ENCODE measurements around the gene MLANA.

MLANA gene

DNA sequence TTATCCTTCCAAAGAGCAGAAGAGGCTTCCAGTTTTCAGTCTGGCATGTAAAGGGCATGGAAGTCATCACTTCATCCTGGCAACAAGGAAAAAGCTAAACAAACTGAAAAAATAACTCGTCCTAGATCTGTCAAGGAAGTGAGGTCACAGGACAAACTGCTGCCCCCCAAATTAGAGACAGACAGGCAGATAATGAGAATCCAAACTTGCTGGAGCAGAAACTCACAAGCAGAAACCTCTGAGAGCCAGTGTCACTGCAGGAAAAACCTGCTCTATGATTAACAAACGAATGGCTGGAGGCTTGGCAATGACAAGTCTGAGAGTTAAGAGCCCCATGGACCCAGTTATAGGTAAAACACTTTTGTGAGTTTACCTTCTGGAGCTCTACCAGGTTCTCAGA lies 18.9 kb upstream of the MLANA start (continued):
- TF ChIP-seq FEZF1 (tag by site-specific recombination; IDR thresholded peaks at IDR 0.05) = no peak
- no peak for TF ChIP-seq ZNF776 (tag by site-specific recombination; IDR thresholded peaks at IDR 0.05; ENCODE audit: borderline replicate concordance)
- TF ChIP-seq ZNF629 (tag by site-specific recombination; IDR thresholded peaks at IDR 0.05) = no peak
- TF ChIP-seq ZFP3 (tag by site-specific recombination; IDR thresholded peaks at IDR 0.05; ENCODE audit: low read depth) = no peak
- TF ChIP-seq ZNF558 (tag by site-specific recombination; IDR thresholded peaks at IDR 0.05) = no peak
- TF ChIP-seq, protein P1, sequence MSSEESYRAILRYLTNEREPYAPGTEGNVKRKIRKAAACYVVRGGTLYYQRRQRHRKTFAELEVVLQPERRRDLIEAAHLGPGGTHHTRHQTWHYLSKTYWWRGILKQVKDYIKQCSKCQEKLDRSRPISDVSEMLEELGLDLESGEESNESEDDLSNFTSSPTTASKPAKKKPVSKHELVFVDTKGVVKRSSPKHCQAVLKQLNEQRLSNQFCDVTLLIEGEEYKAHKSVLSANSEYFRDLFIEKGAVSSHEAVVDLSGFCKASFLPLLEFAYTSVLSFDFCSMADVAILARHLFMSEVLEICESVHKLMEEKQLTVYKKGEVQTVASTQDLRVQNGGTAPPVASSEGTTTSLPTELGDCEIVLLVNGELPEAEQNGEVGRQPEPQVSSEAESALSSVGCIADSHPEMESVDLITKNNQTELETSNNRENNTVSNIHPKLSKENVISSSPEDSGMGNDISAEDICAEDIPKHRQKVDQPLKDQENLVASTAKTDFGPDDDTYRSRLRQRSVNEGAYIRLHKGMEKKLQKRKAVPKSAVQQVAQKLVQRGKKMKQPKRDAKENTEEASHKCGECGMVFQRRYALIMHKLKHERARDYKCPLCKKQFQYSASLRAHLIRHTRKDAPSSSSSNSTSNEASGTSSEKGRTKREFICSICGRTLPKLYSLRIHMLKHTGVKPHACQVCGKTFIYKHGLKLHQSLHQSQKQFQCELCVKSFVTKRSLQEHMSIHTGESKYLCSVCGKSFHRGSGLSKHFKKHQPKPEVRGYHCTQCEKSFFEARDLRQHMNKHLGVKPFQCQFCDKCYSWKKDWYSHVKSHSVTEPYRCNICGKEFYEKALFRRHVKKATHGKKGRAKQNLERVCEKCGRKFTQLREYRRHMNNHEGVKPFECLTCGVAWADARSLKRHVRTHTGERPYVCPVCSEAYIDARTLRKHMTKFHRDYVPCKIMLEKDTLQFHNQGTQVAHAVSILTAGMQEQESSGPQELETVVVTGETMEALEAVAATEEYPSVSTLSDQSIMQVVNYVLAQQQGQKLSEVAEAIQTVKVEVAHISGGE (tag by site-specific recombination; conservative IDR thresholded peaks at IDR 0.05; ENCODE audit: low read depth) = no peak
- TF ChIP-seq ZSCAN23 (tag by site-specific recombination; IDR thresholded peaks at IDR 0.05) = no peak
- TF ChIP-seq, protein P2, sequence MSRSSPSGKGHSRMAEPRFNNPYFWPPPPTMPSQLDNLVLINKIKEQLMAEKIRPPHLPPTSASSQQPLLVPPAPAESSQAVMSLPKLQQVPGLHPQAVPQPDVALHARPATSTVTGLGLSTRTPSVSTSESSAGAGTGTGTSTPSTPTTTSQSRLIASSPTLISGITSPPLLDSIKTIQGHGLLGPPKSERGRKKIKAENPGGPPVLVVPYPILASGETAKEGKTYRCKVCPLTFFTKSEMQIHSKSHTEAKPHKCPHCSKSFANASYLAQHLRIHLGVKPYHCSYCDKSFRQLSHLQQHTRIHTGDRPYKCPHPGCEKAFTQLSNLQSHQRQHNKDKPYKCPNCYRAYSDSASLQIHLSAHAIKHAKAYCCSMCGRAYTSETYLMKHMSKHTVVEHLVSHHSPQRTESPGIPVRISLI (tag by site-specific recombination; IDR thresholded peaks at IDR 0.05) = no peak

DNA sequence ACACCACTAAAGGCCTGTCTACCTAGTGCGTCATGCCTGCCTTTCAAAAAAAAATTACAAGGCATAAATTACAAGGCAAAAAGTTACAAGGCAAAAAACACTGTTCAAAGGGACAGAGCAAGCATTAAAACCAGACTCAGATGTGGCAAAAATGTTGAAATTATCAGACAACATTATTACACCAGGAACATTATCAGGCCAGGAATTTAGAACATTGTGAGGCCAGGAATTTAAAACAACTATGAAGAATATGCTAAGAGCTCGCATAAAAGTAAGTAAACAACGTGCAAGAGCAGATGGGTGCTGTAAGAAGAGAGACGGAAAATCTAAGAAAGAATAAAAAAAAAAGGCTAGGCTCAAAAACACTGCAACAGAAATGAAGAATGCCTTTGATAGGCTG lies 18.2 kb upstream of the MLANA start:
- H3K4me3 ChIP-seq (ENCODE audit: low read depth, low read length) = no peak overlapping the region
- POLR2A ChIA-PET = no interaction called here
- CTCF ChIA-PET = interaction anchor here (1.1 to 3.0 kb wide), 2 partner anchors 14 to 182 kb away, joined by 3 to 13 read pairs; no protein-coding TSS in a partner anchor
- no peaks in the 10 kb centered on the region for H3K9me3 ChIP-seq (ENCODE audit: control insufficient read depth, insufficient read depth, low read depth, low read length)
- H3K27ac ChIP-seq (ENCODE audit: extremely low read depth, low read depth, low read length) = no peak overlapping the region
- TF ChIP-seq SP3 (tag by site-specific recombination; IDR thresholded peaks at IDR 0.05) = no peak
- TF ChIP-seq ZNF596 (tag by site-specific recombination; IDR thresholded peaks at IDR 0.05) = no peak
- TF ChIP-seq, protein P3, sequence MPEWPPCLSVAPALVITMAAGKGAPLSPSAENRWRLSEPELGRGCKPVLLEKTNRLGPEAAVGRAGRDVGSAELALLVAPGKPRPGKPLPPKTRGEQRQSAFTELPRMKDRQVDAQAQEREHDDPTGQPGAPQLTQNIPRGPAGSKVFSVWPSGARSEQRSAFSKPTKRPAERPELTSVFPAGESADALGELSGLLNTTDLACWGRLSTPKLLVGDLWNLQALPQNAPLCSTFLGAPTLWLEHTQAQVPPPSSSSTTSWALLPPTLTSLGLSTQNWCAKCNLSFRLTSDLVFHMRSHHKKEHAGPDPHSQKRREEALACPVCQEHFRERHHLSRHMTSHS (tag by site-specific recombination; IDR thresholded peaks at IDR 0.05) = no peak
- TF ChIP-seq TRIM28 (IDR thresholded peaks at IDR 0.05; ENCODE audit: borderline replicate concordance, low read length) = no peak
- no peak for TF ChIP-seq BCL11A (tag by site-specific recombination; IDR thresholded peaks at IDR 0.05; ENCODE audit: low read depth)
- no peak for TF ChIP-seq GLIS2 (tag by site-specific recombination; IDR thresholded peaks at IDR 0.05)
- TF ChIP-seq, protein P4, sequence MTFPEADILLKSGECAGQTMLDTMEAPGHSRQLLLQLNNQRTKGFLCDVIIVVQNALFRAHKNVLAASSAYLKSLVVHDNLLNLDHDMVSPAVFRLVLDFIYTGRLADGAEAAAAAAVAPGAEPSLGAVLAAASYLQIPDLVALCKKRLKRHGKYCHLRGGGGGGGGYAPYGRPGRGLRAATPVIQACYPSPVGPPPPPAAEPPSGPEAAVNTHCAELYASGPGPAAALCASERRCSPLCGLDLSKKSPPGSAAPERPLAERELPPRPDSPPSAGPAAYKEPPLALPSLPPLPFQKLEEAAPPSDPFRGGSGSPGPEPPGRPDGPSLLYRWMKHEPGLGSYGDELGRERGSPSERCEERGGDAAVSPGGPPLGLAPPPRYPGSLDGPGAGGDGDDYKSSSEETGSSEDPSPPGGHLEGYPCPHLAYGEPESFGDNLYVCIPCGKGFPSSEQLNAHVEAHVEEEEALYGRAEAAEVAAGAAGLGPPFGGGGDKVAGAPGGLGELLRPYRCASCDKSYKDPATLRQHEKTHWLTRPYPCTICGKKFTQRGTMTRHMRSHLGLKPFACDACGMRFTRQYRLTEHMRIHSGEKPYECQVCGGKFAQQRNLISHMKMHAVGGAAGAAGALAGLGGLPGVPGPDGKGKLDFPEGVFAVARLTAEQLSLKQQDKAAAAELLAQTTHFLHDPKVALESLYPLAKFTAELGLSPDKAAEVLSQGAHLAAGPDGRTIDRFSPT (tag by site-specific recombination; IDR thresholded peaks at IDR 0.05) = no peak
- no peak for TF ChIP-seq ZNF423 (tag by site-specific recombination; IDR thresholded peaks at IDR 0.05)
- TF ChIP-seq, protein P5, sequence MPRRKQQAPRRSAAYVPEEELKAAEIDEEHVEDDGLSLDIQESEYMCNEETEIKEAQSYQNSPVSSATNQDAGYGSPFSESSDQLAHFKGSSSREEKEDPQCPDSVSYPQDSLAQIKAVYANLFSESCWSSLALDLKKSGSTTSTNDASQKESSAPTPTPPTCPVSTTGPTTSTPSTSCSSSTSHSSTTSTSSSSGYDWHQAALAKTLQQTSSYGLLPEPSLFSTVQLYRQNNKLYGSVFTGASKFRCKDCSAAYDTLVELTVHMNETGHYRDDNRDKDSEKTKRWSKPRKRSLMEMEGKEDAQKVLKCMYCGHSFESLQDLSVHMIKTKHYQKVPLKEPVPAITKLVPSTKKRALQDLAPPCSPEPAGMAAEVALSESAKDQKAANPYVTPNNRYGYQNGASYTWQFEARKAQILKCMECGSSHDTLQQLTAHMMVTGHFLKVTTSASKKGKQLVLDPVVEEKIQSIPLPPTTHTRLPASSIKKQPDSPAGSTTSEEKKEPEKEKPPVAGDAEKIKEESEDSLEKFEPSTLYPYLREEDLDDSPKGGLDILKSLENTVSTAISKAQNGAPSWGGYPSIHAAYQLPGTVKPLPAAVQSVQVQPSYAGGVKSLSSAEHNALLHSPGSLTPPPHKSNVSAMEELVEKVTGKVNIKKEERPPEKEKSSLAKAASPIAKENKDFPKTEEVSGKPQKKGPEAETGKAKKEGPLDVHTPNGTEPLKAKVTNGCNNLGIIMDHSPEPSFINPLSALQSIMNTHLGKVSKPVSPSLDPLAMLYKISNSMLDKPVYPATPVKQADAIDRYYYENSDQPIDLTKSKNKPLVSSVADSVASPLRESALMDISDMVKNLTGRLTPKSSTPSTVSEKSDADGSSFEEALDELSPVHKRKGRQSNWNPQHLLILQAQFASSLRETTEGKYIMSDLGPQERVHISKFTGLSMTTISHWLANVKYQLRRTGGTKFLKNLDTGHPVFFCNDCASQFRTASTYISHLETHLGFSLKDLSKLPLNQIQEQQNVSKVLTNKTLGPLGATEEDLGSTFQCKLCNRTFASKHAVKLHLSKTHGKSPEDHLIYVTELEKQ (tag by site-specific recombination; IDR thresholded peaks at IDR 0.05; ENCODE audit: borderline replicate concordance) = no peak
- no peak for TF ChIP-seq ZNF157 (tag by site-specific recombination; IDR thresholded peaks at IDR 0.05)
- TF ChIP-seq ZNF670 (tag by site-specific recombination; IDR thresholded peaks at IDR 0.05; ENCODE audit: low read depth) = no peak
- TF ChIP-seq, protein P6, sequence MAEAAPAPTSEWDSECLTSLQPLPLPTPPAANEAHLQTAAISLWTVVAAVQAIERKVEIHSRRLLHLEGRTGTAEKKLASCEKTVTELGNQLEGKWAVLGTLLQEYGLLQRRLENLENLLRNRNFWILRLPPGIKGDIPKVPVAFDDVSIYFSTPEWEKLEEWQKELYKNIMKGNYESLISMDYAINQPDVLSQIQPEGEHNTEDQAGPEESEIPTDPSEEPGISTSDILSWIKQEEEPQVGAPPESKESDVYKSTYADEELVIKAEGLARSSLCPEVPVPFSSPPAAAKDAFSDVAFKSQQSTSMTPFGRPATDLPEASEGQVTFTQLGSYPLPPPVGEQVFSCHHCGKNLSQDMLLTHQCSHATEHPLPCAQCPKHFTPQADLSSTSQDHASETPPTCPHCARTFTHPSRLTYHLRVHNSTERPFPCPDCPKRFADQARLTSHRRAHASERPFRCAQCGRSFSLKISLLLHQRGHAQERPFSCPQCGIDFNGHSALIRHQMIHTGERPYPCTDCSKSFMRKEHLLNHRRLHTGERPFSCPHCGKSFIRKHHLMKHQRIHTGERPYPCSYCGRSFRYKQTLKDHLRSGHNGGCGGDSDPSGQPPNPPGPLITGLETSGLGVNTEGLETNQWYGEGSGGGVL (tag by site-specific recombination; IDR thresholded peaks at IDR 0.05) = no peak
- TF ChIP-seq, protein P7, sequence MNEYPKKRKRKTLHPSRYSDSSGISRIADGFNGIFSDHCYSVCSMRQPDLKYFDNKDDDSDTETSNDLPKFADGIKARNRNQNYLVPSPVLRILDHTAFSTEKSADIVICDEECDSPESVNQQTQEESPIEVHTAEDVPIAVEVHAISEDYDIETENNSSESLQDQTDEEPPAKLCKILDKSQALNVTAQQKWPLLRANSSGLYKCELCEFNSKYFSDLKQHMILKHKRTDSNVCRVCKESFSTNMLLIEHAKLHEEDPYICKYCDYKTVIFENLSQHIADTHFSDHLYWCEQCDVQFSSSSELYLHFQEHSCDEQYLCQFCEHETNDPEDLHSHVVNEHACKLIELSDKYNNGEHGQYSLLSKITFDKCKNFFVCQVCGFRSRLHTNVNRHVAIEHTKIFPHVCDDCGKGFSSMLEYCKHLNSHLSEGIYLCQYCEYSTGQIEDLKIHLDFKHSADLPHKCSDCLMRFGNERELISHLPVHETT (tag by site-specific recombination; IDR thresholded peaks at IDR 0.05) = no peak
- no peak for TF ChIP-seq ZNF311 (tag by site-specific recombination; IDR thresholded peaks at IDR 0.05; ENCODE audit: borderline replicate concordance)
- H3K4me1 ChIP-seq (ENCODE audit: control insufficient read depth, insufficient read depth, low read length) = no peaks in the 10 kb centered on the region
- H3K36me3 ChIP-seq (ENCODE audit: control insufficient read depth in 2 of 2, insufficient read depth in 1 of 2, low read length in 2 of 2) = no peaks in the 10 kb centered on the region

Measured in HEK293 (cell line).